ENCODE results near the gene ADAMTS8.

Gene ADAMTS8

GRCh38 chr11:130389335-130389935, 39.0 kb downstream of the ADAMTS8 start:
- DNase-seq: no peak

GRCh38 chr11:130388607-130389205, 39.7 kb downstream of the ADAMTS8 start:
- DNase-seq: no peak

- DNase-seq: no peak
These were observed 42.4 kb downstream of the ADAMTS8 start for GRCh38 chr11:130386056-130386455.

- peak; percentile 64 for DNase-seq
These were observed 44.8 kb downstream of the ADAMTS8 start for GRCh38 chr11:130383344-130384211.

GRCh38 chr11:130381317-130381716, 47.1 kb downstream of the ADAMTS8 start:
- no peak for DNase-seq

GRCh38 chr11:130380778-130381177, 47.6 kb downstream of the ADAMTS8 start:
- no peak for DNase-seq

GRCh38 chr11:130379276-130379675, 49.1 kb downstream of the ADAMTS8 start:
- no peak for DNase-seq

- DNase-seq: no peak
These were observed 57.4 kb downstream of the ADAMTS8 start for GRCh38 chr11:130370845-130371590.

GRCh38 chr11:130369713-130370112, 58.7 kb downstream of the ADAMTS8 start:
- no peak for DNase-seq

- DNase-seq: no peak
These were observed 59.2 kb downstream of the ADAMTS8 start for GRCh38 chr11:130369141-130369691.

GRCh38 chr11:130359419-130359818, 69.0 kb downstream of the ADAMTS8 start:
- DNase-seq: no peak

GRCh38 chr11:130358398-130358797, 70.0 kb downstream of the ADAMTS8 start:
- DNase-seq: no peak

Measured in T1000 (cell line).